Uterine smooth muscle cell (primary cell): ENCODE data around the gene TM9SF4. TPM values are rescaled to one million over a fixed set of nuclear protein-coding genes. Genes with fewer than 3 reads are reported as not detected.

Source experiments
- total RNA-seq: library from RNA; depleted of rRNA; stranded (reverse); fragments of >200 nt; gene quantifications from 2 replicates; pipeline ENCODE4 v1.2.3, GENCODE V29; 2014

Gene TM9SF4, protein sequence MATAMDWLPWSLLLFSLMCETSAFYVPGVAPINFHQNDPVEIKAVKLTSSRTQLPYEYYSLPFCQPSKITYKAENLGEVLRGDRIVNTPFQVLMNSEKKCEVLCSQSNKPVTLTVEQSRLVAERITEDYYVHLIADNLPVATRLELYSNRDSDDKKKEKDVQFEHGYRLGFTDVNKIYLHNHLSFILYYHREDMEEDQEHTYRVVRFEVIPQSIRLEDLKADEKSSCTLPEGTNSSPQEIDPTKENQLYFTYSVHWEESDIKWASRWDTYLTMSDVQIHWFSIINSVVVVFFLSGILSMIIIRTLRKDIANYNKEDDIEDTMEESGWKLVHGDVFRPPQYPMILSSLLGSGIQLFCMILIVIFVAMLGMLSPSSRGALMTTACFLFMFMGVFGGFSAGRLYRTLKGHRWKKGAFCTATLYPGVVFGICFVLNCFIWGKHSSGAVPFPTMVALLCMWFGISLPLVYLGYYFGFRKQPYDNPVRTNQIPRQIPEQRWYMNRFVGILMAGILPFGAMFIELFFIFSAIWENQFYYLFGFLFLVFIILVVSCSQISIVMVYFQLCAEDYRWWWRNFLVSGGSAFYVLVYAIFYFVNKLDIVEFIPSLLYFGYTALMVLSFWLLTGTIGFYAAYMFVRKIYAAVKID
- 25.5 and 35.4 TPM in 2 replicates for total RNA-seq

DNA sequence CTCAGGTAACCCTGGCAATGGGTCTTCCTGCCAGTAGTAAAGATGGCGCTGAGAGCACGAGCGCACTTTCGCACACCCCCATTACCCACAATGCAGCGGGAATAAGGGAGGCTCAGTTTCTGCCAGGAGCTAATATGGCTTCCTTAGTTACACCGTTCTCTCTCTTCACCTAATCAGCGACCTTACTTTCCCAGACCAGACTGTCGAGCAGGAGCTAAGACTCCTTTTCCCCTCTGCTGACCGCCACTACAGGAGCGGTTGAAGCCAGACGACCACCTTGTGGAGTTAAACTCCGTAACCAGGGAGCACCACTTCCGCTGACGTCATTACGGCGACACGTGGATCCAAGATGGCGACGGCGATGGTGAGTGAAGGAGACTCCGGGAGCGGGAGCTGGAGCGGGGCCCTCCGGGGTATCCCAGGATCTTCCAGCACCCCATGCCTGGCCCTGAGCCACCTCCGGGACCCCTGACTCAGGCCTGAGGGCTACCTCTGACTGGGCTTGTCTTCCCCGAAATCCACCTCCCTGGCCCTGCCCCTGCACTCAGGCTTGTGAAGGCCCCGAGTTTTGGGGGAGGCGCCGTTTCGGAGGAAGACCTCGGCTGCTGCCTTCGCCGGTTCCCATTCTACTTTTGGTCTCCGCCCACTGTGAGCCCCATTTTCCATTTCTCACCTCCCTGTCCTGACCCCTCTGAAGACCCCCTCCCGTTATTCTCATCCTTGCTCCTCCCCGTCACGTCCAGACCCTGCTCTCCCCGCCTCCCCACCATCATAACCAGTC, at the start of gene TM9SF4:
Gene TM9SF4, plus strand, starts transcription at position 323 of the 781 bp plus-strand sequence. Its CDS starts 27 bp downstream, at position 350.

DNA sequence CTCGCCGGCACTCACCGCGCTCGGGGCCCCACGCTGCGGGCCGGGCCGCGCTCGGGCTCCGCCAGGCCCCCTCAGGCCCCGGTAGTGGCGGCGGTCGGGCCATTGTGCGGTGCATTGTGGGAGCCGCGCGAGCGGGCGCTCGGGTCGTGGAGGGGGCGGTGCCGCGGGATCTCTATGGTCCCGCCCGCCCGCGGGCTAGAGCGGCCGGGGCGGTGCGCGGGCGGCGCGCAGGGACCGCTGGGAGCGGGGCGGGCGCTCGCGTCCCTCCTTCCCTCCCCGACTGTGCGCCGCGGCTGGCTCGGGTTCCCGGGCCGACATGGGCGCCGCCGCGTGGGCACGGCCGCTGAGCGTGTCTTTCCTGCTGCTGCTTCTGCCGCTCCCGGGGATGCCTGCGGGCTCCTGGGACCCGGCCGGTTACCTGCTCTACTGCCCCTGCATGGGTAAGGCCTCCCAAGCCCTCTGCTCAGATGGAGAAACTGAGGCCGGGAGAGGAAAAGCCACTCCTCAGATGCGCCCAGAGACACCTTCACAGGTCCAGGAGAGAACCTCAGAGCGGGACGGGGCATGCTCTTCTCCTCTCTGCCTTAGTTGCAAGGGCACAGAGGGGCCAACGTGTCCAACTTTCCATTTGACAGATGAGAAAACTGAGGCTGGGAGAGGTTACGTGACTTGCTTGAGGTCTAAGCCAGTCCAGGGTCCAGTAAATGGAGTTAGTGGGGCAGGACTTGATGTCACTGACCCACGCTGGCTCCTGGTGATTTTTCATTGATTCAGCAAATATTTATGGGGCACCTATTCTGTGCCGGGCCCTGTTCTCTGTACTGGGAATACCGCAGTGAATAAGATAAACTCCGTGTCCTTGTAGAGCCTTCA, 98.3 kb downstream of the TM9SF4 start, which contains the start of the genes PLAGL2 and POFUT1:
Gene PLAGL2, minus strand, starts transcription at position 118 of the 873 bp plus-strand sequence. CDS start 5,565 bp downstream, outside the sequence.
Gene POFUT1, plus strand, starts transcription at position 255 of the 873 bp plus-strand sequence. Its CDS starts 62 bp downstream, at position 317.

Other genes with a start within 250 kb of the TM9SF4 start
- gene DUSP15, start 239.2 kb upstream of the TM9SF4 start, total RNA-seq, result not detected in 2 replicates
- under 0.01 TPM in 1 of 2 replicates, not detected in the other for gene TTLL9, start 239.1 kb upstream of the TM9SF4 start, total RNA-seq
- gene PDRG1, start 157.7 kb upstream of the TM9SF4 start, total RNA-seq, result 4.7 and 4.9 TPM in 2 replicates
- under 0.01 TPM in 1 of 2 replicates, not detected in the other for gene XKR7, start 141.6 kb upstream of the TM9SF4 start, total RNA-seq
- under 0.01 TPM in 1 of 2 replicates, not detected in the other for gene CCM2L, start 99.3 kb upstream of the TM9SF4 start, total RNA-seq
- gene HCK, start 57.5 kb upstream of the TM9SF4 start, total RNA-seq, result not detected in 2 replicates
- gene PLAGL2, start 98.0 kb downstream of the TM9SF4 start, total RNA-seq, result 2.2 and 2.9 TPM in 2 replicates
- 45.1 and 45.5 TPM in 2 replicates for gene POFUT1, start 98.2 kb downstream of the TM9SF4 start, total RNA-seq
- 30.3 and 30.7 TPM in 2 replicates for gene KIF3B, start 167.9 kb downstream of the TM9SF4 start, total RNA-seq
- gene ASXL1, start 248.6 kb downstream of the TM9SF4 start, total RNA-seq, result 41.6 and 52.5 TPM in 2 replicates